A549 treated with Hydrocortisone at 1 μM for 4 hours (cell line): ENCODE measurements around the gene SMARCE1. TPM values are rescaled to one million over a fixed set of nuclear protein-coding genes. Genes with fewer than 3 reads are reported as not detected.

Source experiments
- total RNA-seq: library from RNA; stranded (reverse); fragments of 200-300 nt; extraction: Qiagen RNA extraction; gene quantifications from 5 replicates; pipeline ENCODE4 v1.2.3, GENCODE V29; 2022

Gene SMARCE1
- 103 to 112 TPM (median 105 TPM) in 5 replicates for total RNA-seq

GRCh38 chr17:40647624-40648383, at the start of gene SMARCE1:
SMARCE1 (minus strand) TSS chr17:40647818; CDS start chr17:40645802, 2,016 bp downstream.

GRCh38 chr17:40664582-40665333, 17.1 kb upstream of the SMARCE1 start, which contains the start of gene KRT222:
KRT222 (minus strand) TSS chr17:40665177; CDS start chr17:40665099, 78 bp downstream.

Other genes starting within 250 kb of the SMARCE1 start
- 183 to 274 TPM (median 213 TPM) in 5 replicates for gene TOP2A, start 229.9 kb downstream of the SMARCE1 start, total RNA-seq
- gene IGFBP4, start 204.4 kb downstream of the SMARCE1 start, total RNA-seq = 2,310 to 2,905 TPM (median 2,776 TPM) in 5 replicates
- 192 to 284 TPM (median 275 TPM) in 5 replicates for gene TNS4, start 146.2 kb downstream of the SMARCE1 start, total RNA-seq
- 0.73 to 1.5 TPM (median 0.97 TPM) in 5 replicates for gene CCR7, start 82.3 kb downstream of the SMARCE1 start, total RNA-seq
- 0.31 to 0.58 TPM (median 0.43 TPM) in 4 of 5 replicates, not detected in the other for gene KRT222, start 17.4 kb upstream of the SMARCE1 start, total RNA-seq
- not detected in 5 replicates for gene KRT24, start 55.9 kb upstream of the SMARCE1 start, total RNA-seq
- gene KRT25, start 107.5 kb upstream of the SMARCE1 start, total RNA-seq = not detected in 5 replicates
- gene KRT26, start 124.4 kb upstream of the SMARCE1 start, total RNA-seq = not detected in 5 replicates
- gene KRT27, start 134.7 kb upstream of the SMARCE1 start, total RNA-seq = 0.06 TPM in 1 of 5 replicates, not detected in the others
- gene KRT28, start 152.1 kb upstream of the SMARCE1 start, total RNA-seq = not detected in 5 replicates
- 61.8 to 120 TPM (median 113 TPM) in 5 replicates for gene KRT10, start 174.8 kb upstream of the SMARCE1 start, total RNA-seq
- gene KRT12, start 219.4 kb upstream of the SMARCE1 start, total RNA-seq = not detected in 5 replicates
- gene KRT20, start 237.4 kb upstream of the SMARCE1 start, total RNA-seq = 0.14 to 0.41 TPM (median 0.17 TPM) in 5 replicates